ENCODE measurements around the gene METTL24.
"Not testable (repeated sequence)": the region's sequence is repeated elsewhere in the genome, so short reads cannot be mapped to it uniquely, and the experiment has no call there.

The METTL24 gene

GRCh38 chr6:110315207-110315868, 42.8 kb downstream of the METTL24 start:
- no peak for DNase-seq (ENCODE audit: low read depth)

GRCh38 chr6:110310861-110311446, 47.2 kb downstream of the METTL24 start:
- DNase-seq (ENCODE audit: low read depth), result no peak

- DNase-seq (ENCODE audit: low read depth), result not testable (repeated sequence)
Measured at GRCh38 chr6:110309432-110309831, 48.7 kb downstream of the METTL24 start.

GRCh38 chr6:110307368-110307767, 50.8 kb downstream of the METTL24 start:
- DNase-seq (ENCODE audit: low read depth), result no peak

- DNase-seq (ENCODE audit: low read depth), result not testable (repeated sequence)
Measured at GRCh38 chr6:110305832-110306231, 52.3 kb downstream of the METTL24 start.

GRCh38 chr6:110303692-110304091, 54.5 kb downstream of the METTL24 start:
- DNase-seq (ENCODE audit: low read depth), result not testable (repeated sequence)

GRCh38 chr6:110298916-110299315, 59.2 kb downstream of the METTL24 start:
- DNase-seq (ENCODE audit: low read depth), result no peak

GRCh38 chr6:110298411-110298810, 59.7 kb downstream of the METTL24 start:
- DNase-seq (ENCODE audit: low read depth), result no peak

- no peak for DNase-seq (ENCODE audit: low read depth)
Measured at GRCh38 chr6:110296241-110297025, 61.7 kb downstream of the METTL24 start.

- no peak for DNase-seq (ENCODE audit: low read depth)
Measured at GRCh38 chr6:110295451-110296165, 62.5 kb downstream of the METTL24 start.

- DNase-seq (ENCODE audit: low read depth), result no peak
Measured at GRCh38 chr6:110287462-110288341, 70.4 kb downstream of the METTL24 start.

- no peak for DNase-seq (ENCODE audit: low read depth)
Measured at GRCh38 chr6:110285306-110286060, 72.7 kb downstream of the METTL24 start.

- no peak for DNase-seq (ENCODE audit: low read depth)
Measured at GRCh38 chr6:110284855-110285254, 73.3 kb downstream of the METTL24 start.

GRCh38 chr6:110283657-110284056, 74.5 kb downstream of the METTL24 start:
- DNase-seq (ENCODE audit: low read depth), result no peak

- no peak for DNase-seq (ENCODE audit: low read depth)
Measured at GRCh38 chr6:110282412-110282811, 75.7 kb downstream of the METTL24 start.

- DNase-seq (ENCODE audit: low read depth), result no peak
Measured at GRCh38 chr6:110277100-110277665, 81.0 kb downstream of the METTL24 start.

- peak; percentile 28 for DNase-seq (ENCODE audit: low read depth)
Measured at GRCh38 chr6:110272781-110273180, 85.4 kb downstream of the METTL24 start.

GRCh38 chr6:110271732-110272022, 86.5 kb downstream of the METTL24 start:
- no peak for DNase-seq (ENCODE audit: low read depth)

- DNase-seq (ENCODE audit: low read depth), result peak; percentile 55
Measured at GRCh38 chr6:110270165-110270564, 88.0 kb downstream of the METTL24 start.

- no peak for DNase-seq (ENCODE audit: low read depth)
Measured at GRCh38 chr6:110269623-110270022, 88.5 kb downstream of the METTL24 start.

- no peak for DNase-seq (ENCODE audit: low read depth)
Measured at GRCh38 chr6:110266996-110267395, 91.2 kb downstream of the METTL24 start.

All from EH (cell line).